HG03045 (cell line): ENCODE data around the gene ERCC8.

Experiments
- ATAC-seq: cut with Tn5 transposase; IDR thresholded peaks from one replicate; pipeline ENCODE4 v1.9.1; 2021; ENCODE audit warnings: mild to moderate bottlenecking, moderate library complexity; ENCODE audit not compliant: unreplicated experiment

Gene ERCC8

GRCh38 chr5:60841361-60841760 is 103.5 kb downstream of the ERCC8 start:
- ATAC-seq, result no peak

DNA sequence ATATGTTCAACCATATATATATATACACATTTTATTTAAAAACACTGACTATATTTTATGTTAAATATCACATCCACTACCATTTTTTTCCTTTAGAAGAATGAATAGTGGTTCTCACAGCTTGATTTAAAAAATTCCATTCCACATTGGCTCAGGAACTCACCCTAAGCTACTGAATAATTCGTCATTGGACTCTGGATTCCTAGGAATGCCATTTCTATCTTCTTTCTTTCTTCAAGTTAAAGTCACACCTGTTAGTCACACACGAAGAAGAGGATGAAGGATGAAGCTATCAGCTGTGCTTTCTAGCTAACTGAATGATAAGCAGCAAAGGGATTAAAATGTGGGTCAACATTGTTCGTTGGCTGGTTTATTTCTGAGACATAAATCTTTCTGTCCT is 108.7 kb downstream of the ERCC8 start:
- ATAC-seq, result no peak

- no peak for ATAC-seq
Measured at GRCh38 chr5:60835554-60835953, 109.3 kb downstream of the ERCC8 start.

GRCh38 chr5:60833520-60833919 is 111.3 kb downstream of the ERCC8 start:
- ATAC-seq, result no peak

DNA sequence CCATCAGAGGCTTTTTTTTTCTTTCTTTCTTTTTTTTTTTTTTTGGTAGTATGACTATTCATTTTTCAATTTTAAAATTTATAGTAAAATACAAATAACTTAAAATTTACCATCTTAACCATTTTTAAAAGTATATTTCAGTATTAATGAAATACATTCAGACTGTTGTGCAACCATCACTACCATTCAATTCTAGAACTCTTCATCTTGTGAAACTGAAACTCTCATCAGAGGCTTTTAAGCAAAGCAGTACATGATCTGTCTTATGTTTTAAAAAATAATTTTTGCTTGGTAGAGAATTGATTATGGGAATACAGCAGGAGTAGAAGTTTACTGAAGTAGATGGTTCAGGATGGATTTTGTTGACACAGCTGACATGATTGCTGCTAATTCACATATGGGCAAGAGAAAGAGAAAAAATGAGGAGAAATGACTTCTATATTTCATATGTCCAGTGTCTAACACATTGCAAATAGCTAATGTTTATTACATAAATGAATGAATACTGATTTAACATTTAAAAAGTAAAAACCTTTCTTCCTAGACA is 114.2 kb downstream of the ERCC8 start:
- ATAC-seq, result no peak

DNA sequence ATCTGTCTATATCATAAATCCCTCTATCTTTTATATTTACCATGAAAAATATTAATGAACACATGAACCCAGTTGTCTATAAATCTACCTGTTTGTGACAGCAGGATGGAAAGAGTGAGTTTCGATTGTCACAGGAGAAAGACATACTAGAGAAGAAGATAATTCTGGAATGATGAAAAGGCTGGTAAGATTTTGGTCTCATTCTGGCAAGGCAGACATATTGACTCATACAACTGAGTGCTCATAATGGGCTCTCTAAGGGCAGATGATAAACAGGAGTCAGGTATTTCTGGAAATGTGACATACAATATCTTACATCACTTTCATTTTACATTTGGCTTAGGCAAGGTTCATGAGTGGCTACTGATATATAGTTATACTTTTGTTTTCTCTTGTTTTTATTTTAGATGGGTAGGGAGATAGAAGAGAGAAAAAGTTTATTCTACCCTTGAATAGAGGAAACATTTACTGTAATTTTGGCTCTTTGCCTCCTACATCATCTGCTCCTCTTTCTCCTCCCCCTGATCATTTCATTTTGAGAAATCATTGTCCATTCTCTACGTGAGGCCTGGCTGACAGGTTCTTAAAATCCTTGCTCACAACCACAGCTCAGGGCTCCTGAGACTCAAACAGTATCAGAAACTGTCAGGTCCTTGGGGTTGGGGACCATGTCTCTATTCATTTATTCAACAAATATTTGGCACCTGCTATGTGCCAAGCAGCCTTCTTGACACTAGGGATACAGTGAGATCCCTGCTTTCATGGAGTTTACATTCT is 115.2 kb downstream of the ERCC8 start:
- peak; percentile 45 for ATAC-seq

DNA sequence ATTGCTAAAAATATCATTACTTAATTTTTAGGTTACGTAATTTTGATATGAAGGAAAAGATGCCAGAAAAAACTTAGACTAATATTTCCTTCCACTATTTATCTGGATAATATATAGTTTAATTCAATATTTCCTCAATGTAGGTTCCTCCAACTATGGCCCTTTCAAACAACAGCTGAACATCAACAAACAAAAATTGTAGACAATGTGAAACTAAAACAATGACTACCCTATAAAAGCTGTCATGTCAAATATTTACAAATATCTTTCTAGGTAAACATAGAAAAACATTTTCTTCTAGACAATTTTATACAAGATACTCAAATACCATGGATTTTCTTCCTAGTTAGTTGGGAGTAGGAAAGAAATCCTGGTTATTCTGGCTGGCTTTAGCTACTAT is 117.7 kb downstream of the ERCC8 start:
- no peak for ATAC-seq

DNA sequence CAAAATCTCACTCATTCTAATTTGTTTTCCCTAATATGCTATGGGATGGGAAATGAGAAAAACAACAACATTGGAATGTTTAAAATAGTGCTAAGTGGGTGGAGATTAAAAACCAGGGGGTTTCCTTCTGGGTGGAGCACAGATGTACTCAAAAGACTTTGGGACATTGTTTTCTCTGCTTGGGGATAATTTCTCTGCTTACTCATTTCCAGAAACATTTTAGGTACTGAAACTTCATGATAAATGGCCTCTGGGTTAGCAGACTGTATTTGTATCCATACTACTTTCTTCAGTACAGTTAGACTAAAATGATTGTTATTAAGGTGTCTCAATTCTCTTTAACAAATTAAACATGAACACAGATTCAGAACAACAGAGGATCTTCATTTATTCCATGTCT is 118.2 kb downstream of the ERCC8 start:
- peak; percentile 70 for ATAC-seq
